Measurements from ENCODE around the gene DST.

GRCh38 chr6:56529594-56530191 lies 113.0 kb downstream of the DST start:
- TF ChIP-seq POLR2A (IDR thresholded peaks at IDR 0.05; ENCODE audit: borderline replicate concordance, extremely low read depth, insufficient read depth, insufficient read length), result no peak
- no peak for TF ChIP-seq TCF7L2 (IDR thresholded peaks at IDR 0.05; ENCODE audit: borderline replicate concordance, extremely low read depth, insufficient read depth, insufficient read length)
- no peak for TF ChIP-seq JUND (IDR thresholded peaks at IDR 0.05)
- TF ChIP-seq CTCF (IDR thresholded peaks at IDR 0.05 in 2 of 3, conservative IDR thresholded peaks at IDR 0.05 in 1 of 3; ENCODE audit: borderline replicate concordance in 1 of 3, insufficient read depth in 1 of 3, low read depth in 2 of 3, low read length in 2 of 3), result no peak
- no peak for TF ChIP-seq ZFX (IDR thresholded peaks at IDR 0.05)
- no peak for TF ChIP-seq EGR1 (IDR thresholded peaks at IDR 0.05; ENCODE audit: low read depth)
- no peak for TF ChIP-seq EZH2 (IDR thresholded peaks at IDR 0.05)
- no peak for TF ChIP-seq ATF3 (IDR thresholded peaks at IDR 0.05)
